GM23338 (cell line): ENCODE data around the gene PADI6. TPM values are rescaled to one million over a fixed set of nuclear protein-coding genes. Genes with fewer than 3 reads are reported as not detected.

ENCODE experiments used
- ATAC-seq: fragments of 200-7000 bp; cut with Tn5 transposase; 3 replicates; pipeline ENCODE4 v1.9.1; 2020
- DNase-seq: peaks from one replicate; pipeline ENCODE4 v3.0.0-alpha.2; 2015; ENCODE audit warnings: low spot score
- H2AFZ ChIP-seq: fragments of 200-600 bp; sonication (generic); 2 replicates; pipeline ENCODE4 v1.8.0; 2016; ENCODE audit warnings: antibody characterized with exemption, mild to moderate bottlenecking, moderate library complexity
- H3F3A ChIP-seq: fragments of 200-600 bp; sonication (generic); replicated peaks from 2 replicates; pipeline ENCODE4 v1.8.0; 2017; ENCODE audit warnings: antibody characterized with exemption, mixed run types, low read depth
- H3K27ac ChIP-seq: fragments of 200-600 bp; sonication (generic); 2 replicates; pipeline ENCODE4 v1.6.1; 2016; ENCODE audit warnings: low read depth
- H3K27me3 ChIP-seq: fragments of 200-600 bp; sonication (generic); 2 replicates; pipeline ENCODE4 v1.8.0; 2016; ENCODE audit warnings: mild to moderate bottlenecking, mixed run types, moderate library complexity; ENCODE audit not compliant: insufficient read depth
- H3K36me3 ChIP-seq: fragments of 200-600 bp; sonication (generic); 2 replicates; pipeline ENCODE4 v1.8.0; 2016; ENCODE audit warnings: mild to moderate bottlenecking; ENCODE audit not compliant: insufficient read depth
- H3K4me1 ChIP-seq: fragments of 200-600 bp; sonication (generic); 2 replicates; pipeline ENCODE4 v1.8.0; 2016; ENCODE audit warnings: mild to moderate bottlenecking, moderate library complexity; ENCODE audit not compliant: insufficient read depth
- H3K4me2 ChIP-seq: fragments of 200-600 bp; sonication (generic); 2 replicates; pipeline ENCODE4 v1.7.1; 2017; ENCODE audit warnings: mixed run types
- H3K4me3 ChIP-seq: fragments of 200-600 bp; sonication (generic); 2 replicates; pipeline ENCODE4 v1.6.1; 2016; ENCODE audit warnings: mixed run types
- H3K79me2 ChIP-seq: fragments of 200-600 bp; sonication (generic); replicated peaks from 2 replicates; pipeline ENCODE4 v1.8.0; 2017; ENCODE audit warnings: mild to moderate bottlenecking; ENCODE audit not compliant: insufficient read depth
- H3K9me2 ChIP-seq: fragments of 200-600 bp; sonication (generic); 2 replicates; pipeline ENCODE4 v1.8.0; 2017; ENCODE audit not compliant: insufficient read depth
- H4K20me1 ChIP-seq: fragments of 200-600 bp; sonication (generic); replicated peaks from 2 replicates; pipeline ENCODE4 v1.8.0; 2017; ENCODE audit warnings: mild to moderate bottlenecking; ENCODE audit not compliant: insufficient read depth
- H3K27ac Mint-ChIP-seq: 2 replicates; pipeline ENCODE4 v1.8.0; 2020; ENCODE audit warnings: inconsistent platforms, mild to moderate bottlenecking, moderate library complexity, mixed read lengths
- H3K27me3 Mint-ChIP-seq: 3 replicates; pipeline ENCODE4 v1.8.0; 2022; ENCODE audit warnings: low read depth, mild to moderate bottlenecking, moderate library complexity, mixed read lengths, inconsistent platforms; ENCODE audit not compliant: insufficient read depth, poor library complexity
- H3K36me3 Mint-ChIP-seq: 3 replicates; pipeline ENCODE4 v1.8.0; 2021; ENCODE audit warnings: low read depth, mild to moderate bottlenecking, inconsistent platforms, moderate library complexity, mixed read lengths
- H3K4me1 Mint-ChIP-seq: 3 replicates; pipeline ENCODE4 v1.8.0; 2020; ENCODE audit warnings: mild to moderate bottlenecking, inconsistent platforms, mixed read lengths
- H3K4me3 Mint-ChIP-seq: 3 replicates; pipeline ENCODE4 v1.8.0; 2021; ENCODE audit warnings: moderate library complexity, mild to moderate bottlenecking, inconsistent platforms, mixed read lengths
- H3K9me3 Mint-ChIP-seq: 3 replicates; pipeline ENCODE4 v1.8.0; 2020; ENCODE audit warnings: moderate library complexity, mild to moderate bottlenecking, inconsistent platforms, mixed read lengths
- CREB1 ChIP-seq: fragments of 250-450 bp; sonication (Bioruptor Pico); IDR thresholded peaks from 2 replicates; pipeline ENCODE4 v1.5.0; 2020; ENCODE audit warnings: low read depth, mild to moderate bottlenecking, moderate library complexity
- EZH2 ChIP-seq: fragments of 200-600 bp; sonication (generic); IDR thresholded peaks from one replicate; pipeline ENCODE4 v1.8.0; 2017; ENCODE audit warnings: antibody characterized with exemption, mild to moderate bottlenecking, low read depth; ENCODE audit not compliant: unreplicated experiment
- EZH2phosphoT487 ChIP-seq: fragments of 200-600 bp; sonication (generic); IDR thresholded peaks from one replicate; pipeline ENCODE4 v1.8.1; 2018; ENCODE audit warnings: antibody characterized with exemption; ENCODE audit not compliant: unreplicated experiment
- JUNB ChIP-seq: IDR thresholded peaks from one replicate; pipeline ENCODE4 v1.6.1; 2016; ENCODE audit warnings: antibody characterized with exemption; ENCODE audit not compliant: unreplicated experiment
- NANOG ChIP-seq: IDR thresholded peaks from 2 replicates; pipeline ENCODE4 v1.6.1; 2016; ENCODE audit warnings: antibody characterized with exemption, borderline replicate concordance
- POLR2AphosphoS5 ChIP-seq: IDR thresholded peaks from 2 replicates; pipeline ENCODE4 v1.6.1; 2016; ENCODE audit warnings: antibody characterized with exemption, low read depth
- ZNF331 ChIP-seq: fragments of 250-450 bp; sonication (Bioruptor Pico); IDR thresholded peaks from 2 replicates; pipeline ENCODE4 v1.5.0; 2020; ENCODE audit warnings: low read depth, mild to moderate bottlenecking, moderate library complexity
- polyA plus RNA-seq: library from polyadenylated mRNA; unstranded; fragments of >200 nt; fragmentation: Nextera tagmentation; extraction: Ambion mirVana; gene quantifications from 2 replicates; pipeline ENCODE4 v1.2.1, GENCODE V29; 2016
- total RNA-seq: library from RNA; depleted of rRNA; stranded (reverse); fragments of >200 nt; shearing (Covaris generic); gene quantifications from 2 replicates; pipeline ENCODE4 v1.2.3, GENCODE V29; 2014
- TF ChIP-seq, protein P1 (sequence below): IDR thresholded peaks from one replicate; pipeline ENCODE4 v1.6.1; 2018; ENCODE audit warnings: antibody characterized with exemption; ENCODE audit not compliant: unreplicated experiment
- TF ChIP-seq, protein P2 (sequence below): IDR thresholded peaks from 2 replicates; pipeline ENCODE4 v1.6.1; 2016; ENCODE audit warnings: antibody characterized with exemption

Gene PADI6
- total and polyA plus RNA-seq, 2 experiments from 2014 or later = not detected

DNA sequence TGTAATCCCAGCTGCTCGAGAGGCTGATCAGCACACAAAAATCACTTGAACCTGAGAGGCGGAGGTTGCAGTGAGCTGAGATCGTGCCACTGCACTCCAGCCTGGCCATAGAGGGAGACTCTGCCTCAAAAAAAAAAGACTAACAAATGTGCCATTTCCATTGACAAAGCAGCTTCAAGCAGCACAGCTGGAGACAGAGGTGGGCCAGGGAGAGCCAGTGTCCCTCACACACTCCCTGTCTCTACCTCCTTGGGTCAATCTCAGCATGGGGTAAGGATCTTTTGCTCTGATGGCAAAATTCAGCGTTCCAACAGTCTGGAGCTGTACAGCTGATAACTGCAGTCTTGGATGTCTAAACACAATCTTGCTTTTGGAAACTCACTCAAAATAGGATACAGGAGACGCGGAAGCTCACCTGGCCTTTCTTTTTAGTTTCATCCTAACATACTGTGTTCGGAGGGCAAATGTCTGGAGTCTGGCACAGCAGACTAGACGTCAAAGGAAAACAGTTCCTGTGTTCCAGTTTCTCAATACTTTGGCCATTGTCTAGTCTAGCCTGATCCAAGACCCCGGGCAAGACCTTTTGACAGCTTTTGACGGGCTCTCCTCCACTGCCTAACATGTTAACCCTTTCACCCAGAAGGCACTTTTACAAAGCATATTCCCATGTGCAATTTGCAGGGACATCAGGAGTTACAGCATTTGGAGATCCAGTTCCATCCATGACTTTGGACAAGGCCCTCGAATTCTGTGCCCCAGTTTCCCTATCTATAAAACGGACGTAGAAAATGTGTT lies 64.6 kb downstream of the PADI6 start:
- H2AFZ ChIP-seq = no peak overlapping the region
- H3K9me2 ChIP-seq = no peaks in the 10 kb centered on the region
- peak overlapping the region; percentile 83 for H3K4me3 Mint-ChIP-seq
- DNase-seq (peak; percentile 45), ATAC-seq (peak; percentile 11)
- peaks cover 9% of the 10 kb centered on the region for H3K27me3 ChIP-seq
- peaks cover 70% of the 10 kb centered on the region for H3K36me3 Mint-ChIP-seq
- TF ChIP-seq ZNF331 (CRISPR knock-in tag) (no peak), EZH2phosphoT487 (no peak), NANOG (no peak), POLR2AphosphoS5 (no peak; the same call in 1 of the 2 replicates)
- TF ChIP-seq, protein P1, sequence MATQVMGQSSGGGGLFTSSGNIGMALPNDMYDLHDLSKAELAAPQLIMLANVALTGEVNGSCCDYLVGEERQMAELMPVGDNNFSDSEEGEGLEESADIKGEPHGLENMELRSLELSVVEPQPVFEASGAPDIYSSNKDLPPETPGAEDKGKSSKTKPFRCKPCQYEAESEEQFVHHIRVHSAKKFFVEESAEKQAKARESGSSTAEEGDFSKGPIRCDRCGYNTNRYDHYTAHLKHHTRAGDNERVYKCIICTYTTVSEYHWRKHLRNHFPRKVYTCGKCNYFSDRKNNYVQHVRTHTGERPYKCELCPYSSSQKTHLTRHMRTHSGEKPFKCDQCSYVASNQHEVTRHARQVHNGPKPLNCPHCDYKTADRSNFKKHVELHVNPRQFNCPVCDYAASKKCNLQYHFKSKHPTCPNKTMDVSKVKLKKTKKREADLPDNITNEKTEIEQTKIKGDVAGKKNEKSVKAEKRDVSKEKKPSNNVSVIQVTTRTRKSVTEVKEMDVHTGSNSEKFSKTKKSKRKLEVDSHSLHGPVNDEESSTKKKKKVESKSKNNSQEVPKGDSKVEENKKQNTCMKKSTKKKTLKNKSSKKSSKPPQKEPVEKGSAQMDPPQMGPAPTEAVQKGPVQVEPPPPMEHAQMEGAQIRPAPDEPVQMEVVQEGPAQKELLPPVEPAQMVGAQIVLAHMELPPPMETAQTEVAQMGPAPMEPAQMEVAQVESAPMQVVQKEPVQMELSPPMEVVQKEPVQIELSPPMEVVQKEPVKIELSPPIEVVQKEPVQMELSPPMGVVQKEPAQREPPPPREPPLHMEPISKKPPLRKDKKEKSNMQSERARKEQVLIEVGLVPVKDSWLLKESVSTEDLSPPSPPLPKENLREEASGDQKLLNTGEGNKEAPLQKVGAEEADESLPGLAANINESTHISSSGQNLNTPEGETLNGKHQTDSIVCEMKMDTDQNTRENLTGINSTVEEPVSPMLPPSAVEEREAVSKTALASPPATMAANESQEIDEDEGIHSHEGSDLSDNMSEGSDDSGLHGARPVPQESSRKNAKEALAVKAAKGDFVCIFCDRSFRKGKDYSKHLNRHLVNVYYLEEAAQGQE = no peak
- peak overlapping the region; percentile 80 for H3K4me3 ChIP-seq
- peaks cover 72% of the 10 kb centered on the region for H3K4me1 Mint-ChIP-seq
- peaks cover 54% of the 10 kb centered on the region for H3F3A ChIP-seq
- peak overlapping the region; percentile 90 for H3K27ac Mint-ChIP-seq
- H3K79me2 ChIP-seq = peaks cover 78% of the 10 kb centered on the region
- H4K20me1 ChIP-seq = peaks cover 37% of the 10 kb centered on the region
- H3K4me1 ChIP-seq = peaks cover 68% of the 10 kb centered on the region
- H3K27ac ChIP-seq = peak overlapping the region; percentile 85
- H3K36me3 ChIP-seq = peaks cover 16% of the 10 kb centered on the region
- H3K9me3 Mint-ChIP-seq = peaks cover 5% of the 10 kb centered on the region; the same call in 1 of the 3 replicates
- peaks cover 30% of the 10 kb centered on the region for H3K27me3 Mint-ChIP-seq
- peak overlapping the region; percentile 96 for H3K4me2 ChIP-seq

DNA sequence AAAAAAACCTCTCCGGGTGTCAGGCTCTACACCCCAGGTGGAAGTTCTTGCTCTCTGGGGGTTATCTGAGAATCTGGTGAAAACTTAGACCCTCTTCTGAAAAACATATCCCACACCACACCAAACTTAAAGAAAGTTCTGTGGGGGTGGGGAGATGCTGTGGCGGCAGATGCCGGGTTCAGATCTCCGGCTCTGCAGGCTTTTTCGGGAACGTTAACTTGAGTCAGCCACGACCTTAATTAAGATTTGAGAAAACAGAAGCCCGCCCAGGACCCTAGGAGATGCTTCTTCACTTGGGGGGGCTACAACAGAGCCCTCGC lies 65.2 kb downstream of the PADI6 start:
- H3K27ac ChIP-seq = peak overlapping the region; percentile 85

More for the DNA sequence above, 65.2 kb downstream of the PADI6 start:
- no peak for DNase-seq
- TF ChIP-seq NANOG = no peak
- TF ChIP-seq CREB1 = no peak
- TF ChIP-seq JUNB = no peak
- no peak for TF ChIP-seq EZH2phosphoT487
- TF ChIP-seq, protein P2, sequence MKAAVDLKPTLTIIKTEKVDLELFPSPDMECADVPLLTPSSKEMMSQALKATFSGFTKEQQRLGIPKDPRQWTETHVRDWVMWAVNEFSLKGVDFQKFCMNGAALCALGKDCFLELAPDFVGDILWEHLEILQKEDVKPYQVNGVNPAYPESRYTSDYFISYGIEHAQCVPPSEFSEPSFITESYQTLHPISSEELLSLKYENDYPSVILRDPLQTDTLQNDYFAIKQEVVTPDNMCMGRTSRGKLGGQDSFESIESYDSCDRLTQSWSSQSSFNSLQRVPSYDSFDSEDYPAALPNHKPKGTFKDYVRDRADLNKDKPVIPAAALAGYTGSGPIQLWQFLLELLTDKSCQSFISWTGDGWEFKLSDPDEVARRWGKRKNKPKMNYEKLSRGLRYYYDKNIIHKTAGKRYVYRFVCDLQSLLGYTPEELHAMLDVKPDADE = no peak
- no peak for TF ChIP-seq ZNF331 (CRISPR knock-in tag)
- TF ChIP-seq EZH2 = no peak
- Histone ChIP-seq H4K20me1 (peaks cover 30% of the 10 kb centered on the region), H3K27me3 (peaks cover 9% of the 10 kb centered on the region), H3K4me3 (peak overlapping the region; percentile 80), H2AFZ (no peak overlapping the region), H3K79me2 (peaks cover 72% of the 10 kb centered on the region), H3K4me1 (peaks cover 68% of the 10 kb centered on the region), H3K36me3 (peaks cover 13% of the 10 kb centered on the region), H3K9me2 (no peaks in the 10 kb centered on the region), H3F3A (peaks cover 48% of the 10 kb centered on the region), H3K4me2 (peak overlapping the region; percentile 96)
- Mint-ChIP-seq H3K36me3 (peaks cover 63% of the 10 kb centered on the region), H3K4me3 (peak overlapping the region; percentile 83), H3K27me3 (peaks cover 29% of the 10 kb centered on the region), H3K4me1 (peaks cover 69% of the 10 kb centered on the region), H3K9me3 (peaks cover 5% of the 10 kb centered on the region; the same call in 1 of the 3 replicates), H3K27ac (peak overlapping the region; percentile 90)
- no peak for ATAC-seq
